Measurements from ENCODE around the gene INPP4A.
"Not testable (repeated sequence)": the region's sequence is repeated elsewhere in the genome, so short reads cannot be mapped to it uniquely, and the experiment has no call there.

The INPP4A gene

GRCh38 chr2:98570356-98570755, 125.7 kb downstream of the INPP4A start:
- no peak for DNase-seq

DNA sequence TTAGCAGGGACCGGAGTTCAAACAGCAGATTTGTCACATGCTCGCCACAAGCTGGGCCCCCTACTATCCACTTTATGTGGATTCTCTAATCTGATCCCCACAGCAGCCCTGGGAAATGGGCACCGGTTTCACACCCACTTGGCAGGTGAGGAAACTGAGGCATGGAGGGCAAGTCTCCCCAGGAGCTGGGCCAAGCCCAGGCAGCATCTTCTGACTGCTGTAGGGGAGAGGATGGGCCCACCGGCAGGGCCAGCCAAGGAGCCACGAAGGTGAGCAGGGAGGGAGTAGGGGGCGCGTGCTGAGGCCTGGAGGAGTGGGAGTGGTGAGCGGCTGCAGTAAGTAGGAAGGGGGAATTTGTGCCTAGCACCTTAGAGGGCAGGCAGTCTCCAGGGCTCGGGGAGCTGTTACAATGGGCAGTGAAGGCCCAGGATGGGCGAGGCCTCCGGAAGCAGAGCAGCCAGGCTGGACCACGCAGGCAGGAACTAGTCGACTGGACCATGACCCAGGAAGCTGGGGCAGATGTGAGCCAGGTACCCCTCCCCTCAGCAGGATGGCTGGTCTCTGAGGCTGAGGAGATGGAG, 126.6 kb downstream of the INPP4A start:
- no peak for DNase-seq

GRCh38 chr2:98571796-98572195, 127.1 kb downstream of the INPP4A start:
- DNase-seq = no peak

- no peak for DNase-seq
These were observed 127.6 kb downstream of the INPP4A start for GRCh38 chr2:98572211-98572610.

GRCh38 chr2:98572676-98573075, 128.0 kb downstream of the INPP4A start:
- DNase-seq = no peak

DNA sequence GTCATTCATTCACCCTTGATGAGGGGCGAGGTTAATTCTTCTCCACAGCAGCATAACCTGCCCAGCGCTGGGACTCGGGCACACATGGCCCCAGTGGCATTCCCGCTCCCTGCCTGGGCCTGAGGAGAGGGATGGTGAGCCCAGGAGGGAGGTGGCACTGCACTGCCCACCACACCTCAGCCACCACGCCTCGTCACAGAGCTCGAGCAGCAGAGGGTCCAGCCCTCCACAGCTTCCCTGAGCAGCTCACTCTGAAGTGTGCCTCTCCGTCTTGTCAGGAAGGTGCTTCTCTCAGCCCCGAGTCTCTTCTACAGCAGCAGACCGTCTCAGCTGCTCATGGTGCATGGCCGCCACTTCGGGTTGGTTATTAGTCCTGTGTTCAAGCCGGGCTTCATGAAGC, 128.8 kb downstream of the INPP4A start:
- no peak for DNase-seq

DNA sequence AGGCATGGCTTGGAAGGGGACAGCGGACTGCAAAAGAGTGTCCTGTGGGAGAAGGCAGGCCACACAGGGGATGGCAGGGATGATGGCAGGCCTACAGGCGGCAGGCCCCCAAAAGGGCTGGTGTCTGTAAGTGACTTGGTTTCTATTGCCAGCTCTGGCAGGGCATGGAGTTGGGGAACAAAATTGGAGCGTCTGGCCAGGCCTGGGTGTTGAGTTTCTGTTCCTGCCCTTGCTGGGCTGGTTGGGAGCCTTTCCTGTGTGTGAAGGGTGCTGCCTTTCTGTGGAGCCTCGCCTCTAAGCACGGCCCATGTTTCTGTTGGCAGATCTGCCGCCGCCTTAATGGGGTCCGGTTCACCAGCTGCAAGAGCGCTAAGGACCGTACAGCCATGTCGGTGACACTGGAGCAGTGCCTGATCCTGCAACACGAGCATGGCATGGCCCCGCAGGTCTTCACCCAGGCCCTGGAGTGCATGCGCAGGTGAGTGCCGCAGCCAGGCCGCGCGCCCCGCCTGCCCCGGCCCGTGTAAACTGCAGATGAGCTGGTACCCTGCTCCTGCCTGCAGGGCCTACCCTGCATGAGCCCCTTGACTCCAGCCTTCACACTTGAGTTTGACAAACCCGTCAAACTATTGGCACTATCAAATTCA, 132.1 kb downstream of the INPP4A start:
- DNase-seq = no peak

GRCh38 chr2:98577313-98577712, 132.7 kb downstream of the INPP4A start:
- DNase-seq = no peak

DNA sequence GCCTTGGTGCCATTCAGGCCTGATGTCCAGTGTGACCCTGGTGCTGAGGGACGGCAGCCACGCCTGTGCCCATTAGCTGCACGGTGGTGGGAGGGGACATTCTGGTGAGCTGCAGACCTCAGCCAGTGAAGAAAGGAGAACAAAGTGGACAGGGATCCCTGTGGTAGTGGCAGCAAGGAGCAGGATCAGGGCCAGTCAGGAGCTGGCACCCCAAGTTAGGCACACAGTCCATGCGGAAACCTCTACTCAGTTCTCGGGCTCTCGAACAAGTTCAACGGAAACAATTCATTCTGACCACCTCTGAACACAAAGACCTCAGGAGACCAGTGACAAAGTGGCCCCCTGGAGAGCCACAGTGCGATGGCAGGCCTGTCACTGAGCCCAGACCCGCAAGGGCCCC, 133.6 kb downstream of the INPP4A start:
- DNase-seq = no peak

DNA sequence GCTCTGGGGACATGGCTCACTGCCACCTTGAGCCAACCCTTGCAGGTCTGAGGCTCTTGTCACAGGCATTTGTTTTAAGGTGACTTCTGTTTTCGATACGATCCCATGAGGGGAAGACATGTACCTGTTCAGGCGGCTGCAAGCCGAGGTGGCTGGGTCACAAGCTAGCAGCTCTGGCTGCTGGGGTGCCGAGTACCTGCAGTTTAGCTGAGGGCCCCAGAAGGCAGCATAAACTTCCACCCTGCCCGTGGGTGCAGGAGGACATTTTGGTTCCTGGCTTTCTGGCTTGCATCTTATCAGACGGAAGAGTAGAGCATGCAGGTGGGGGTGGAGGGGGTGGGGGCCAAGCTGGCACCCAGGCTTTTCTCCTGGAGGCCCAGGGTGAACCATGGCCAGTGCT, 135.3 kb downstream of the INPP4A start:
- DNase-seq = no peak

DNA sequence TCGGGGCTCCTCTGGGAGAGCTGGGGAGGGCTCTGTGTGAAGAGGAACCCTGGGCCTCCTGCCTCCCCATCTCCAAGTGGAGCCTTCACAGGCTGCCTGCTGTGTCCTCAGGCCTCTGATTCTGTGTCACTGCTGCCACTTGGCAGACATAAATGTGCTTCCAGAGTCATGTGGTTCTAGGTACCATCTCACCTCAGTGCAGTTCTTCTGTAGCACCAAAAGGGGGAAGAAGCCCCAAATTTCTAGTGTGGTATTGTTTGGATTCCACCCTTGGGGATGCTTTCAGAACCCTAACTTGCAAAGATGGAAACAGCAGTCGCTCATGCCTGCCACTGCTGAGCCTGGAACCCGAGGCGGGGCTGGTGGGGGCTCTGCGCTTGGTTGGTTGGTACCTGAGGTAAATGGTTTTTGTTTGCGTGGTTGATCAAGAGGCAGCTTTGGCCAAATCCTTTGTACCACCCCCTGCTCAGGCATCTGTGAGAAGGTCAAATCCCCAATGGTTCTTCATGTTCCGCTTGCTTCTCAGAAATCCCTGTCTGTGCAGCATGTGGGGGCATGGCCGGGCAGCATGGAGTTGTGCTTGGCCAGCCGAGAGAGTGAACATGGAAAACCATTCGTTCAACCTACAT, 136.1 kb downstream of the INPP4A start:
- no peak for DNase-seq

GRCh38 chr2:98582523-98582922, 137.9 kb downstream of the INPP4A start:
- no peak for DNase-seq

- DNase-seq = no peak
These were observed 138.6 kb downstream of the INPP4A start for GRCh38 chr2:98583276-98583675.

GRCh38 chr2:98583816-98584618, 139.4 kb downstream of the INPP4A start:
- no peak for DNase-seq

- no peak for DNase-seq
These were observed 140.7 kb downstream of the INPP4A start for GRCh38 chr2:98585386-98585785.

GRCh38 chr2:98586551-98587140, 142.0 kb downstream of the INPP4A start:
- DNase-seq = no peak

DNA sequence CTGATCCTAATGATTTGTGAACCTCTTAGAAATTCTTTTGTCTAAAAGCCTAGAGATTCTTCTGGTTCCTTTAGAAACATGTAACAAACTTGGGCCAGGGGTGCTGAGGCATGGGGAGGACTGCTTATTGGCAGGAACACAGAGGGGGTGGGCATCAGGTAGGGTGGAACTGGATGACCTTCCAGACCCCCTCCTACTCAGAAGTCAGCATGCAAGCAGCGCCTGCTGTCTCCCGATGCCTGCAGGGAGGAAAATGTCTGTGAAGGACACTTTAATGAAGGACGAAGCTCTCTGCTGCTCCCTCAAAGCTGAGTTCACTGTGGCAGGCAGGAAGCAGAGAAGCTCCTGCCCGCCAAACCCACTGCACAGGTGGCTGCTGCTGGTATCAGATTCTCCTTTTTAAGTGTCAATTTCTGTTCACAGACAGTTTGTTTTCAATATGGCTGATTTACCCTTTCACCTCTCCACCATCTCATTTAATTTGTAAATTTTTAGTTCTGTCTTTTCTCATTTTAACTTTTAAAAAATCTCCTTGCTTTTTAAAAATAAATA, 144.3 kb downstream of the INPP4A start:
- DNase-seq = no peak

GRCh38 chr2:98589489-98589888, 144.8 kb downstream of the INPP4A start:
- no peak for DNase-seq

- no peak for DNase-seq
These were observed 147.9 kb downstream of the INPP4A start for GRCh38 chr2:98592565-98592964.

- DNase-seq = not testable (repeated sequence)
These were observed 150.0 kb downstream of the INPP4A start for GRCh38 chr2:98594665-98595064.

DNA sequence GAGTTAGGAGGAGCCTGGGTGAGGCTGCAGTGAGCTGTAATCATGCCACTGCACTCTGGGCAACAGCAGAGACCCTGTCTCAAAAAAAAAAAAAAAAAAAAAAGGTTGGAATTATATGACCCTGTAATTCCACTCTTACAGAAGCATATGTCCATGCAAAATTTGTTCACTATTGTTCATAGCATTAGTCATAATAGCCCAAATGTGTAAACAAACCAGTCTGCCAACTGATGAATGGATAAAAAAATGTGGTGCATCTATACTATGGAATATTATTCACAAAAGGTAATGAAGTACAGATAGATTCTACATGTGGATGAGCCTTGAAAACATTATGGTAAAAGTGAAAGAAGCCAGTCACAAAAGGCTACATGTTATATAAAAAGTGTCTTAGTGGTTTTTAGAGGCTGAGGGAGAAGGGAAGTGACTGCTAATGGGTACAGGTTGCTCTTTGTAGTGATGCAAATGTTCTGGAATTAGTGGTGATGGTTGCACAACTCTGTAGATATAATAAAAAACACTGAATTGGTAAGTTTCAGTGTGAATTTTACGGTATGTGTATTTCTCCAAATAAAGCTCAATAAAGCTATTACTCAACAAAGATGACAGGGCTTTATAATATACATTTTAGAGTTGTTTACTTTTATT, 154.2 kb downstream of the INPP4A start:
- no peak for DNase-seq

DNA sequence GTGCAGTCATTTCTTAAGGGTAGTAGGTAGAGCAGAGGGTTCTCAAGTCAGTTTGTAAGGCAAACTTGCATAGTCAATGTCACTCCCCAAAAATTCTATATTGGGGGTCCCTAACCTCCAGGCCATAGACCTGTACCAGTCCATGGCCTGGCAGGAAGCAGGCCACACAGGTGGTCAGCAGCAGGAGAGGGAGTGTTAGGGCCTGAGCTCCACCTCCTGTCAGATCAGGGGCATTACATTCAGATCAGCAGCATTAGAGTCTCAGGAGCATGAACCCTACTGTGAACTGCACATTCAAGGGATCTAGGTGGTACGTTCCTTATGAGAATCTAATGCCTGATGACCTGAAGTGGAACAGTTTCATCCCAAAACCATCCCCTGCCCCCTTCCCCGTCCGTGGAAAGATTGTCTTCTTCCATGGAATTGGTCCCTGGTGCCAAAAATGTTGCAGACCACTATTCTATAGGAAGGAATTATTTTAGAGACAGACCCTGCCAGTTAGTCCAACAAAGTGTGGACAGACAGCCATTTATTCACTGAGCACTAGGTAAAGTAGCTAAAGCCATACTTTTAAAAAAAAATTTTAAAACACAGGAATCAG, 157.0 kb downstream of the INPP4A start:
- no peak for DNase-seq

Measured in stimulated activated CD4-positive, alpha-beta T cell treated with anti-CD3 and anti-CD28 coated beads, Interleukin-4, amount 100 ng/mL, for 1 hour (primary cell).